Activated CD4-positive, CD25-positive, alpha-beta regulatory T cell treated with anti-CD3 and anti-CD28 coated beads, Interleukin-2, amount 50 U/mL, for 24 hours (primary cell): ENCODE measurements around the gene METTL1.
A peak's percentile ranks its signal among the peaks of the same experiment; 100 is the strongest.
"Not testable (repeated sequence)": the region's sequence is repeated elsewhere in the genome, so short reads cannot be mapped to it uniquely, and the experiment has no call there.

Experiments
- ATAC-seq, 2 donors: fragments of 150-1000 bp; cut with Tn5 transposase; one replicate each; pipeline ENCODE4 v1.10.0; 2021; ENCODE audit warnings: mild to moderate bottlenecking in 1 of 2, moderate library complexity in 1 of 2

Gene METTL1

DNA sequence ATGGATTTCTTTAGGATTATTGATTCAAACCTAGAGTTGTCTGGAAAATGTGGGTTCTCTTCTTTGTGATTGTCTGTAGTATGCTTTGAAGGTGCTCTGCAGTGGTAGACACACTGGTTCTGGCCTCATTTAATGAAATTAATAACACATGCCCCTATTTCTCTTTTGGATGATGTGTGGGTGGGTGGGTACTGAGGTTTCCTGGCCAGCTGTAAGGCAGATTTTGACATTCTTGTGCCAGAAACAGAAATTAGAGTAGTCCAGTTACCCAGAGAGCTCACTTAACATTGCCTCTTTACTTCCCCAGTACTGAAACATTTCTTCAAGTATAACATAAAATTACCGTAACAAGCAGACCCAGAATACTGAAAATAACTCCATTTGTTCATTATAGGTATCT, 25.1 kb upstream of the METTL1 start:
- no peak for ATAC-seq

DNA sequence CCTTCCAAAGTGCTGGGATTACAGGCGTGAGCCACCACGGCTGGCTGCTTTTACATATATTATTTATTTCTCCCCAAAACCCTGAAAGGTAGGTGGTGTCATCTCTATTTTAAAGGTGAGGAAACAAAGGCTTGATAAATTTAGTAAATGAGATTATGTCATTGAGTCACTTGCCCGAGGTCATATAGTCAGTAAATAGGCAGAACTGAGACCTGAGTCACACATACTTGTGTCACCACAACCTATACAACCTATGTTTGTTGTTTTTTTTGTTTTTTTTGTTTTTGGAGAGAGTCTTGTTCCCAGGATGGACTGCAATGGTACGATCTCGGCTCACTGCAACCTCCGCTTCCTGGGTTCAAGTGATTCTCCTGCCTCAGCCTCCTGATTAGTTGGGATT, 23.4 kb upstream of the METTL1 start:
- peak; percentile 53 to 67 for ATAC-seq

DNA sequence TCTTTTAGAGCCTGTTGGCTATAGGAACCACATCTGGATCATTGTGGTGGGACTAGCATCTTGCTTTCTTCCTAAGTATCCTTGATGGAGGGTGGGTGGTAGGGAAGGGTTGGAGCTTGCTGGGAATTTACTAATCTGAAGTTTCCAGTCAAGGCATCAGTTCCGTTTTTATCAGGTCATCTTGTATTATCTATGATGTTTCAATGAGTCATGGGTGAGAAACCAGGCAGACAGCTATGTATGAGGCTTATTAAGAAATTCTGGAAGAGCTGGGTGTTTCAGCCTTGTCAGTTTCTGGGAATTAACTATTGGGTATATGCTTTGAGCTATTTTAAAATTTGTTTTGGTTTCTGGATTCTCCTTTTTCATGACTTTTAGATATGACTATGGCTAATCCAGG, 22.0 kb upstream of the METTL1 start:
- peak; percentile 25 to 43 for ATAC-seq

DNA sequence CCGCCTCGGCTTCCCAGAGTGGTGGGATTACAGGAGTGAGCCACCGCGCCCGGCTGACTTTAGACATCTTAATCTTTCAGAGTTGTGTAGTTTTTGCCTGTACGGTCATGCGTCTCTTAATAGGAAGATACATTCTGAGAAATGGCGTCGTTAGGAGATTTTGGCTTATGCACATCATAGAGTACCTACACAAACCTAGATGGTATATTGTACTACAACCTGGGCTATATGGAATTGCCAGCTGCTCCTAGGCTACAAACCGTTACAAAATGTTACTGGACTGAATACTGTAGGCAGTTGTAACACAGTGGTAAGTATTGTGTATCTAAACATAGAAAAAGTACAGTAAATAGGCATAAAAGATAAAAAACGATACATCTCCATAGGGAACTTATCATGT, 12.0 kb upstream of the METTL1 start:
- no peak for ATAC-seq

DNA sequence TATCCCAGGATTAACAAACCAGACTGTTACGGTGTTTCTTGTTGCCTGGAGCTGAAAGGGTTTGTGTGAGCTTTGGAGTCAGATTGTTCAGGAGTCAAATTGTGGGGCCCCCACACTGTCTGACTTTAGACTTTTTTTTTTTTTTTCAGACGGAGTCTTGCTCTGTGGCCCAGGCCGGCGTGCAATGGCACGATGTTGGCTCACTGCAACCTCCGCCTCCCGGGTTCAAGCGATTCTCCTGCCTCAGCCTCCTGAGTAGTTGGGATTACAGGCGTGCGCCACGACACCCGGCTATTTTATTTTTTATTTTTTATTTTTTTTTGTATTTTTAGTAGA, 11.5 kb upstream of the METTL1 start:
- ATAC-seq, result no peak

DNA sequence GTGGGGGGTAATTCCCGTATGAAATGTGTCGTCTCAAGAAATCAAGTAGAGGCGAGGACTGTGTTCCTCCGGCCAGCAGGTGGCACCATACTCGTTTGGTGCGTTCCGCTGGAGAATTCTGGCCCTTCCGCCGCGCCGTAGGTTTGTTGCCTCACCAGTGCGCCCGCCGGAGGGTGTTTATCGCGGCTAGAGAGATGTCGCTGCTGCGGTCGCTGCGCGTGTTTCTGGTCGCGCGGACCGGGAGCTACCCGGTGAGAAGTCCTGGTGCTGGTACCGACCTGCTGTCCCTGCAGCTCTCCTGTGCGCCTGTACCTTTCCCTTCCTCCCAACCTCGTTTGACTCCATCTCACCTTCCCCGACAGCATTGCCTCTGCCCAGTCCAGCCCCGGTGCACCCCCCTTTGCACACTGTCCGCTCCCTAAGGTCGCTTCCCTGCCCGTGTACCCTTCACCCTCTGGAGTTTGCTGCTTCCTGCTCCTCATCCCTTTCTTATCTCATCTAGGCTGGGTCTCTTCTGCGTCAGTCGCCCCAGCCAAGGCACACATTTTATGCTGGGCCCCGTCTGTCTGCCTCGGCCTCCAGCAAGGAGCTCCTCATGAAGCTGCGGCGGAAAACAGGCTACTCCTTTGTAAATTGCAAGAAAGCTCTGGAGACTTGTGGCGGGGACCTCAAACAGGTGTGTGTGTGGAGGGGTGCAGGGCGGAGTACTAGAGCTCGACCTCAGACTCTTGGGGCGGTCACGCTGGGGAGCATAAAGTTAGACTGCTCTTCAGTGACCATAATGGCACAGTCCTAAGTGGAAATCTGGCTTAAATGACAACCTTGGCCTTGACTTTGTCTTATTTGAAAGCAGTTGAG, 10.9 kb upstream of the METTL1 start, which contains the start of gene TSFM:
TSS of gene TSFM (plus strand) at position 180 of the 858 bp plus-strand sequence. CDS start at position 195, 15 bp downstream.
- peak; percentile 94 to 95 for ATAC-seq

DNA sequence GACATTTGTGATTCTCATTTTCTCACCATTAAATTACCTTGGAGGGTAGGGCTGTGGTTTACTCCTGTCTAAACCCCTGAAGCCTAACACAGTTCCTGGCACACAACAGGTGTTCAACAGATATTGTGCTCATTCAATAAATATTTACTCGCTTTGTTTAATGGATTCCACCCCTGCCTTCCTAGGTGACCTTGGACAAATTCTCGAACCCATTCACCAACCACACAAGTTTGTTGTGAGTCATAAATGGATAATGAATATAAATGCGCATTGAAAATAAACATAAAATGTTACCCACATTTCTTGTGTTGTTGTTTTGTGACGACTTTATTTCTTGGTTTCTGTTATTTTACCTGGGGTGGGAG, 10.3 kb upstream of the METTL1 start:
- peak in 1 of 2 donors; percentile 3 for ATAC-seq

DNA sequence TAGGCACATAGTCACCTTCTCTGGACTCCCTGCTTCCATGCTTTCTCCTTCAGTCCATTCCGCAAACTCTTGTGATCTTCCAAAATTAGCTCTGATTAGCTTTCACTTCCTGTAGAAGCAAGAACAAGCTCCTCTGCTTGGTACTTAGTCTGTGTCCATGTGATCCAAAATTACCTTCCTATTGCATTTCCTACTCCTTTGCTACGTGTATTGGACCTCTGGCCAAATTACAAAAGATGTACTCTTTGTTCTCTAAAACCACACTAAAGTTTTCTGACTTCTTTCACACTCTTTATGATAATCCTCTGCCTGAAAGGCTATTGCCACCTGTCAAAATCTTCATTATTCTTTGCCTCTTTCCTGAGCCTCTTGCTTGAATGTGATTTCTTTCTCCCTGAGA, 9.9 kb upstream of the METTL1 start:
- no peak for ATAC-seq

DNA sequence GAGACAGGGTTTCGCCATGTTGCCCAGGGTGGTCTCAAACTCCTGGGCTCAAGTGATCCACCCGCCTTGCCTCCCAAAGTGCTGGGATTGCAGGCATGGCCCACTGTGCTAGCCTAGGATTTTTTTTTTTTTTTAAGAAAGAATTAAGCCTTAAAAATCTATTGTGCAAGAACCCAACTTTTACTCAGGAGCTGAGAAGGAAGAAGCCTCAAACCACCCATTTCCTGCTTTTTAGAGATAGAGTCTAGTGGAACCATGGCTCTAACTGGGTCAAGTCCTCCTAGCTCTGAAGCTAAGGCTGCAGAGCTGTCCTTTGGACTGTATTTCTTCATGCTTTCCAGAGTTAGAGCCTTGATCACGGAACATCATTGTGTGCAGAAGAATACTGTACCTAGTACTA, 9.3 kb upstream of the METTL1 start:
- ATAC-seq, result no peak

DNA sequence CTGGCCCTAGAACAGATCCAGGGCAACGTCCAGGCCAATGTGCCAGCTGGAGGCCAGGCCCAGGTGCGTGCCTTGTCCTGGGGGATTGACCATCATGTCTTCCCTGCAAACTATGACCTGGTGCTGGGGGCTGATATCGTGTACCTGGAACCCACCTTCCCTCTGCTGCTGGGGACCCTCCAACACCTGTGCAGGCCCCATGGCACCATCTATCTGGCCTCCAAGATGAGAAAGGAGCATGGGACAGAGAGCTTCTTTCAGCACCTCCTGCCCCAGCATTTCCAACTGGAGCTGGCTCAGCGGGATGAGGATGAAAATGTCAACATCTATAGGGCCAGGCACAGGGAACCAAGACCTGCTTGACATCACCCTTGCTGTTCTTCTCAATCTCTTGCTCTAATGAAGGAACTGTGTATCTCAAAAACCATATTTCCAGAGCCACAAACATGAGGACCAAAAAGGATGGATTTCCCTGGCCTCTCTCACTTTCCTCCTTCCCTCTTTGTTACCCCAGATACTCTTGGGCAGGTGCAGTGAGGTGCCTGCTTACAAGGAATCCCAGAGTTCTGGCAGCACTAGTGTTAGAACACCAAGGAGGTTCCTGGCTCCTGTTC, 8.5 kb upstream of the METTL1 start:
- ATAC-seq, result no peak

DNA sequence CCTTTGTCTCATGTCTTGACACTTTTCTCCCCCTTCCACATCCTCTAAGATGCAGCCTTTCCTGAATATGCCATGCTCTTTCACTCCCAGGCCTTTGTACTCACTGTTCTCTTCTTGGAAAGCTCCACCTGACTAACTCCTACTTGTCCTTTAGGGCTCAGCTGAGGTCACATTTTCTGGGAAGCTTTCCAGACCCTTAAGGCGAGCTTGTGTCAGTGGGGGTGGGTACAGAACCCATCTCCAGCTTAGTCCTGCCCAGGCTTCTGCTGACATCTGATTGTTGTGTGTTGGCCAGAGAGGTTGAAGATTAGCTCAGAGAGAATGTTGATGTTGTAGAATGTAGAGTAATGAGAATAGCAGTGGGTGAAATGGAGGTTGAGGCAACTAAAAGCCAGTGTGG, 7.8 kb upstream of the METTL1 start:
- no peak for ATAC-seq

DNA sequence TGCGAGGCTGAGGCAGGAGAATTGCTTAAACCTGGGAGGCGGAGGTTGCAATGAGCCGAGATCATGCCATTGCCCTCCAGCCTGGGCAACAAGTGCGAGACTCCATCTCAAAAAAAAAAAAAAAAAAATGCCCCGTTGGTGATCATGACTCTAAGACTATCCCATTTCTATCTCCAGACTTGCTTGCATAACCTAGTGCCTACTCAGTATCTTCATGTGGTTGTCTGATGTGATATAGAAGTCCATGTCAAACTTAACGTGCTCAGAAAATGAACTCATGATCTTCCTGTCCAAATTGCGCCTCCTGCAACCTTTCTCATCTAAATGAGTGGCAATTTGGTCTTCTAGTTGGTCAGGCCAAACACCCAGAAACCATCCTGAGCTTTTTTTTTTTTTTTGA, 6.0 kb upstream of the METTL1 start:
- no peak for ATAC-seq

DNA sequence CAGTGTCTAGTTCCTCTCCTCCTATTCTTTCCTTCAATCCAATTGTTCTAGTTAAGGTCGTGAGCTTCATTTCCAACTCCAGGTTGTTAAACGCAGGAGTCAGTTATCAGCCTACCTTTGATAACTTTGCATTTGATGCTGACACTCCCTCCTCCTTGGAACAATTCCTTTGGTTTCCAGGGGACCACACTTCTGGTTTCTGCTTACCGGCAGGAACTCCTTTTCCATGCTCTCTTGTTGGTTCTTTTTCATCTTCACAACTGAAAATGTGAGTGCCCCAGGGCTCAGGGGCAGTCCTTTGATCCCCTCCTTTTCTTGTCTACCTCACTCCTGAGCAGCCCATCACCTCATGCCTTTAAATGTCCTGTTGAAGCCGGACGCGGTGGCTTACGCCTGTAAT, 5.5 kb upstream of the METTL1 start:
- no peak for ATAC-seq

DNA sequence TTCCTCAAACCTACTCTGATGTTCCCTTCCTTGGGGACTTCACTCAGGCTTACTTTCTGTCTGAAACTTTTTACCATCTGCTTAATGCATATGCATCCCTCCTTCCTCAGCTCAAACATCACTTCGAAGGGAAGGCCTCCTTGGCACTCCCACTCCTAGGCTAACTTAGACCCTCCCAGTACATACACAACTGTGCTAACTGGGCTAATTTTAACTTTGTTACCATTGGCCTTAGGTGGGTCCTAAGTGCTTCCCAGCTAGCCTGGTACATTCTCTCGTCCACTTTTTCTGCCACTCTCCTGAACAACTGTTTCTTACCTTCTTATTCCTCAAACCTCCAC, 4.3 kb upstream of the METTL1 start:
- ATAC-seq, result no peak

DNA sequence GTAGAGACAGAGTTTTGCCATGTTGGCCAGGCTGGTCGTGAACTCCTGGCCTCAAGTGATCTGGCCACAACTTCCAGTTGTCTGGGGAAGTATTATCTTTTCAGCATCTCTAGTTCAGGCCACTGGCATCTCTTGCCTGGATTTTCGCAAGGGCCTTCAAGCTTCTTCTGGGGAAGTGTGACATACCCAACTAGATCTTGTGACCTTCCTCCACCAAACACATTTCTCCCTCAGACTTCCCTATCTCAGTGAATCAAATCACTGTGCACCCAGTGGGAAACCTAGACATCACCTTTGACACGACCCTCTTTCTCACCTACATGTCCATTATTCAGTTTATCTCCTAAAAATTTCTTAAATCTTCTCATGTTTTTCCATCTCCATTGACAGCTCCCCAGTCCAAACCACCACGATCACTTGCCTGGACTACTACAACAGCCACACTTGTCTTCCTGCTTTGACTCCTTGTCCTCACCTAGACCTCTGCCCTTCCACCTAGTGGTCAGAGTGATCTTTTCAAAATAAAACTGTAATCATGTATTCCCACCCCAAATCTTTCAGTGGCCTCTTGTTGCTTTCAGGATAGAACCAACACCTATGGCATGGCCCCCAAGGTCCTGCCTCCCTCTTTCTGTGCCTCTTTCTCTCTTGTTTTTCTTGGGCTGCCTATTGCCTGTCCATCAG, 3.8 kb upstream of the METTL1 start:
- ATAC-seq, result no peak

DNA sequence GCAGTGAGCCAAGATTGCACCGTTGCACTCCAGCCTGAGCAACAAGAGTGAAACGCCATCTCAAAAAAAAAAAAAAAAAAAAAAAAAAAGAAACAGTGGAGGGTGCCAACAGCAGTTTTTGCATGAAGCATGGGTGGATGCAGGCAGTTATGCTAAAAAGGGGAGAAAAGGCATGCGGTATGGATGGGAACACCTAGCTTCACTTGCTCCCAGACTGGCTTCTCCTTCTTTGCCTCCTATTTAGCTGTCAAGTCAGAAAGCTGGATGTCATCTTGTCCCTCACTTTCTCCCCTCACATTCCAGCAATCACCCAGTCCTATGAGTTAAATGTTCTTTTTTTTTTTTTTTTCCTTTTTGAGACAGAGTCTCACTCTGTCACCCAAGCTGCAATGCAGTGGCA, 3.1 kb upstream of the METTL1 start:
- ATAC-seq, result no peak

DNA sequence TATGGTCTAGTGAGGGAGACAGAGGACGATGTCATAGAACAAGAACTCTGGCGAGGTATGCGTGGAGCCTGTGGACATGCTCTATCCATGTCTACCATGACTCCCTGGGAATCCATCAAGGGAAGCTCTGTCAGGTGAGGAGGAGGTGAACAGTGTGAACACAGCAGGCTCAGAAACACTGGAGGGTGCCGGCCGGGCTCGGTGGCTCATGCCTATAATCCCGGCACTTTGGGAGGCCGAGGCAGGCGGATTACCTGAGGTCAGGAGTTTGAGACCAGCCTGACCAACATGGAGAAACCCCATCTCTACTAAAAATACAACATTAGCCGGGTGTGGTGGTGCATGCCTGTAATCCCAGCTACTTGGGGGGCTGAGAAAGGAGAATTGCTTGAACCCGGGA, 2.7 kb upstream of the METTL1 start:
- not testable (repeated sequence) for ATAC-seq

DNA sequence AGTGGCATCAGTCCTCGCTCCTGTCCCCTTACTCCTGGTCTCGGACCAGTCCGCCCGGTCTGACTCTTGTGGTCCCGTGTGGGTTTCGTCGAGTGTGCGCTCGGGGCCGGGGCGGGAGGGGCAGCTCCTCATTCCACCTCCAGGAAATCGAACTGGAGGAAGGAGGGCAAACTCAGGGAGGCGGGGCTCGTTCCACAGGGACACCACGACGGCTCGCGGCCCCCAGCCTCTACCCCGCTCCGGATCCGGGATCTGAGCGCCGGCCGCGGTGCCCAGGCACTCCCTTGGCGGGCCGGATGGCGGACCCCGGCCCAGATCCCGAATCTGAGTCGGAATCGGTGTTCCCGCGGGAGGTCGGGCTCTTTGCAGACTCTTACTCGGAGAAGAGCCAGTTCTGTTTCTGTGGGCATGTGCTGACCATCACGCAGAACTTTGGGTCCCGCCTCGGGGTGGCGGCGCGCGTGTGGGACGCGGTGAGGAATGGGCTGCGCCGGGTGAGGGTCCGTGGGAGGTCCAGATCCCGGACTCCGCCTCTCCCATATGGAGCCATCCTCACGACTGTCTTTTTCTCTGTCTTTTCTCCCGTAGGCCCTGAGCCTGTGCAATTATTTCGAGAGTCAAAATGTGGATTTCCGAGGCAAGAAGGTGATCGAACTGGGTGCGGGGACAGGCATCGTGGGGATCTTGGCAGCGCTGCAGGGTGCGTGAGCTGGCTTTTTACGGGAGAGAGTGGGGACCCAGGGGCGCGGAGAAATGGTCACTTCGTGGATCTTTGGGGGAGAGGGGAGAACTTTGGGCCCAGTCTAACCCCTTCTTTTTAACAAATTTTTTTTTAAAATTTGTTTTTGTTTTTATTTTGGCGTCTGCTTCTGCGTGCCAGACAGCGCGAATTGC, 771 bp upstream of the METTL1 start, which contains the start of gene EEF1AKMT3:
TSS of gene EEF1AKMT3 (plus strand) at position 186 of the 894 bp plus-strand sequence. CDS start at position 297, 111 bp downstream.
- peak; percentile 7 to 17 for ATAC-seq

DNA sequence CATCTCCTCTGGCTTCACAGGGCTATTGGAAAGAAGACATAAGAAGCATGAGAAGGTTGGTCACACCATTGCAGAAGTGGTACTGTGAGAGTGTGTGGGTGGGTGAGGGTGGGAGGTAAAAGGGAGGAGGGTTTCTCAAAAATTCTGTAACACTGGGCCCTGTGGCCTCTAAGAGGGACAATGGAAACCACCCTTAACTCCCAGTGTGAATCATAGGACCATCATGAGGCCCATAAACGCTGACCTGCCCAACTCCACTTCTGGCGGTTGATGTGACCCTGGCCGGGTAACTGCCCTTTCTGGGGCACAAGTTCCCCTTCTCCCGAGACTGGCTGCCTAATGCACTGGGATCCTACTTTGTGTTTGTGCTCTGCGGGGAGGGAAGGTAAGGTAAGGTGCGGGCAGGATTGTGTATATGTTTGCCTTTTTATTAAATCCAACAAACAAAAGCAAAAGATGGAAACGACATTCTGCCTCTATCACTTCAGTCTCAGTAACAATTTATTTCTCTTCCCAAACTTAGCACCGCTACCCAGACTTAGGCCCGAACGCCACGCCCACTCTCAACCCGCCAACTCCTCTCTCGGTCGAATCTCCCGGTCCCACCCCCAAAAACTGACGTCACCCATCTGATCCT, 551 bp downstream of the METTL1 start:
- peak; percentile 77 to 80 for ATAC-seq

DNA sequence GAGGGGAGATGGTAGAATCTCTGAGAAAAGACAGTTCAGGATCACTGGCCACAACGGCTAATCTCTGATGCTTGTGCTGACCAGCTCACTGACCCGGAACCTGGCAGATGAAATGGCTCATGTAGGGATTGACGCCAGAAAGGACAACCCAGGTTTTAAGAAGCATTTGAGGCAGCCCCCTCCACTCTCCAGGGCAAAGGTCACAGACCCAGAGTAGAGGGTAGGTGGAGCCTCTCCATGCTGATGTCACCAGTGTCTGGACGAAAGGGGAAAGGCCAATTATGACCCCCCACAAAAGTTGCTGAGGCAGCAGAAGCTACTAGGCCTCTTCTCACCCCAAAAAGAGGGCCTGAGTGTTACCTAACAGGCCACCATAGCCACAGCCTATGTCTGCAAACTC, 1.2 kb downstream of the METTL1 start:
- no peak for ATAC-seq

DNA sequence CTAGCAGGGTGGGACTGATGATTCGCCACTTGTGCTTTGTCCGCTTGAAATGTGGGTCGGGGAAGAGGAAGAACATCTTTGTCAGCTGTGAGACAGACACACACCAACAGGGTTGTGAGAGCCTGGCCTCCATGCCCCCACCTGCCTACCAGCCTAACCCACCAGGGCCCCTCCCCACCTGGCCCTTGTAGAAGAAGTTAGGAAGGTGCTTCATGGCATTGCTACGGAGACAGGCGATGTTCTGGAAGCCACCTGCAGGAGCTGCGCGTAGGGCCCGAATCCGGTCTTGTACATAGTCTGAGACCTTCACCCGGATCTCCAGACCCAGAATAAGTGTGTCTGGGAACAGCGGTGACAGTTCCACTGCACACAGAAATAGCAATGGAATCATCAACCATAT, 2.3 kb downstream of the METTL1 start:
- no peak for ATAC-seq

DNA sequence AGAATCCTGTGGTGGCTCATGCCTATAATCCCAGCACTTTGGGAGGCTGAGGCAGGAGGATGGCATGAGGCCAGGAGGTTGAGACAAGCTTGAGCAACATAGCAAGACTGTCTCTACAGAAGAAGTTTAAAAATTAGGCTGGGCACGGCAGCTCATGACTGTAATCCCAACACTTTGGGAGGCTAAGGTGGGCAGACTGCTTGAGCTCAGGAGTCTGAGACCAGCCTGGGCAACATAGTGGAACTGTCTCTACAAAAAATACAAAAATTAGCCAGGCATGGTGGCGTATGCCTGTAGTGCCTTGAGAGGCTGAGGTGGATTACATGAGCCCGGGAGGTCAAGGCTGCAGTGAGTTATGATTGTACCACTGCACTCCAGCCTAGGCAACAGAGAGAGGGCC, 4.0 kb downstream of the METTL1 start:
- no peak for ATAC-seq
